H9 (cell line): ENCODE data around the gene TRIM37. TPM values are rescaled to one million over a fixed set of nuclear protein-coding genes. Genes with fewer than 3 reads are reported as not detected.

Source experiments
- DNase-seq: peaks from one replicate; pipeline ENCODE4 v3.0.0-alpha.2; 2017
- H2AFZ ChIP-seq: one replicate; pipeline ENCODE4 v1.6.1; 2013; ENCODE audit warnings: mild to moderate bottlenecking, low read length, control low read depth, moderate library complexity
- H2AK5ac ChIP-seq: 2 replicates; pipeline ENCODE4 v1.6.1; 2013; ENCODE audit warnings: low read length, control low read depth, mixed read lengths; ENCODE audit not compliant: insufficient read length
- H2BK120ac ChIP-seq: one replicate; pipeline ENCODE4 v1.6.1; 2013; ENCODE audit warnings: low read depth, mild to moderate bottlenecking, low read length, control low read depth, inconsistent platforms; ENCODE audit not compliant: poor library complexity, severe bottlenecking
- H2BK12ac ChIP-seq: 2 replicates; pipeline ENCODE4 v1.6.1; 2013; ENCODE audit warnings: low read length, control low read depth, mixed read lengths, low read depth; ENCODE audit not compliant: insufficient read length
- H2BK15ac ChIP-seq: 2 replicates; pipeline ENCODE4 v1.6.1; 2013; ENCODE audit warnings: low read depth, low read length, control low read depth
- H2BK20ac ChIP-seq: one replicate; pipeline ENCODE4 v1.6.1; 2013; ENCODE audit warnings: low read depth, mild to moderate bottlenecking, low read length, control low read depth, inconsistent platforms; ENCODE audit not compliant: poor library complexity, severe bottlenecking
- H2BK5ac ChIP-seq: 2 replicates; pipeline ENCODE4 v1.6.1; 2013; ENCODE audit warnings: low read length, control low read depth, mixed read lengths; ENCODE audit not compliant: insufficient read length
- H3K14ac ChIP-seq: 2 replicates; pipeline ENCODE4 v1.6.1; 2013; ENCODE audit warnings: low read length, control low read depth; ENCODE audit not compliant: insufficient read depth
- H3K18ac ChIP-seq: 2 replicates; pipeline ENCODE4 v1.6.1; 2013; ENCODE audit warnings: low read depth, mild to moderate bottlenecking, mixed read lengths, low read length, control low read depth; ENCODE audit not compliant: insufficient read length
- H3K23ac ChIP-seq: 2 replicates; pipeline ENCODE4 v1.6.1; 2013; ENCODE audit warnings: low read length, control low read depth, mixed read lengths, low read depth; ENCODE audit not compliant: insufficient read length
- H3K23me2 ChIP-seq: 2 replicates; pipeline ENCODE4 v1.6.1; 2013; ENCODE audit warnings: low read depth, mild to moderate bottlenecking, mixed read lengths, low read length, control low read depth; ENCODE audit not compliant: insufficient read length, poor library complexity, severe bottlenecking
- H3K27ac ChIP-seq: 2 replicates; pipeline ENCODE4 v1.5.1; 2013; ENCODE audit warnings: low read length, control low read depth, mixed read lengths, low read depth; ENCODE audit not compliant: insufficient read length
- H3K27me3 ChIP-seq: 2 replicates; pipeline ENCODE4 v1.6.1; 2013; ENCODE audit warnings: low read length, control low read depth, inconsistent platforms; ENCODE audit not compliant: insufficient read depth
- H3K4ac ChIP-seq: 2 replicates; pipeline ENCODE4 v1.6.1; 2013; ENCODE audit warnings: low read depth, mild to moderate bottlenecking, control low read depth, inconsistent platforms, low read length, moderate library complexity
- H3K4me1 ChIP-seq: 2 replicates; pipeline ENCODE4 v1.6.1; 2013; ENCODE audit warnings: low read length, control low read depth, inconsistent platforms; ENCODE audit not compliant: insufficient read depth
- H3K4me2 ChIP-seq: 2 replicates; pipeline ENCODE4 v1.6.1; 2013; ENCODE audit warnings: low read length, control low read depth, mixed read lengths; ENCODE audit not compliant: insufficient read length, insufficient read depth
- H3K56ac ChIP-seq: 2 replicates; pipeline ENCODE4 v1.6.1; 2013; ENCODE audit warnings: low read depth, mild to moderate bottlenecking, mixed read lengths, low read length, control low read depth; ENCODE audit not compliant: insufficient read length
- H3K79me1 ChIP-seq: 2 replicates; pipeline ENCODE4 v1.6.1; 2013; ENCODE audit warnings: low read depth, mild to moderate bottlenecking, moderate library complexity, low read length, control low read depth, inconsistent platforms; ENCODE audit not compliant: insufficient read depth, poor library complexity, severe bottlenecking
- H3K79me2 ChIP-seq: 2 replicates; pipeline ENCODE4 v1.6.1; 2013; ENCODE audit warnings: low read length, control low read depth, inconsistent platforms; ENCODE audit not compliant: insufficient read depth
- H3K9ac ChIP-seq: 2 replicates; pipeline ENCODE4 v1.6.1; 2013; ENCODE audit warnings: low read length, control low read depth, mixed read lengths; ENCODE audit not compliant: insufficient read length; ENCODE audit errors: extremely low read depth
- H3K9me3 ChIP-seq: one replicate; pipeline ENCODE4 v1.6.1; 2013; ENCODE audit warnings: low read depth, low read length, inconsistent platforms; ENCODE audit not compliant: control insufficient read depth
- H3T11ph ChIP-seq: one replicate; pipeline ENCODE4 v1.6.1; 2013; ENCODE audit warnings: mild to moderate bottlenecking, low read length, control low read depth, inconsistent platforms
- H4K20me1 ChIP-seq: one replicate; pipeline ENCODE4 v1.6.1; 2013; ENCODE audit not compliant: control insufficient read depth, insufficient read length, insufficient read depth
- H4K5ac ChIP-seq: 2 replicates; pipeline ENCODE4 v1.6.1; 2013; ENCODE audit warnings: low read depth, mild to moderate bottlenecking, mixed read lengths, low read length, control low read depth; ENCODE audit not compliant: insufficient read length
- H4K8ac ChIP-seq: replicated peaks from 2 replicates; pipeline ENCODE4 v1.6.1; 2013; ENCODE audit warnings: low read length, control low read depth, mixed read lengths, low read depth; ENCODE audit not compliant: insufficient read length
- H4K91ac ChIP-seq: 2 replicates; pipeline ENCODE4 v1.6.1; 2013; ENCODE audit warnings: low read depth, mild to moderate bottlenecking, moderate library complexity, mixed read lengths, low read length, control low read depth; ENCODE audit not compliant: insufficient read length
- H3K27ac Mint-ChIP-seq, 3 experiments: 2 replicates in 2 of 3; 3 replicates in 1 of 3; pipeline ENCODE4 v1.8.0; 2020 to 2021; ENCODE audit warnings: mixed read lengths in 3 of 3, mild to moderate bottlenecking in 1 of 3, moderate library complexity in 1 of 3
- H3K27me3 Mint-ChIP-seq: 2 replicates; pipeline ENCODE4 v1.8.0; 2021; ENCODE audit warnings: low read depth, mild to moderate bottlenecking, moderate library complexity, mixed read lengths
- H3K36me3 Mint-ChIP-seq, 3 experiments: 2 replicates in 2 of 3; 3 replicates in 1 of 3; pipeline ENCODE4 v1.8.0; 2020 to 2021; ENCODE audit warnings: low read depth in 3 of 3, mixed read lengths in 3 of 3; ENCODE audit not compliant: insufficient read depth in 1 of 3
- H3K4me1 Mint-ChIP-seq, 2 experiments: 2 replicates each; pipeline ENCODE4 v1.8.0; 2020; ENCODE audit warnings: mixed read lengths in 2 of 2
- H3K4me3 Mint-ChIP-seq, 2 experiments: 2 replicates in 1 of 2; 3 replicates in 1 of 2; pipeline ENCODE4 v1.8.0; 2020 to 2021; ENCODE audit warnings: mild to moderate bottlenecking in 2 of 2, mixed read lengths in 2 of 2, moderate library complexity in 1 of 2
- H3K9me3 Mint-ChIP-seq, 2 experiments: 2 replicates in 1 of 2; 3 replicates in 1 of 2; pipeline ENCODE4 v1.8.0; 2020; ENCODE audit warnings: mild to moderate bottlenecking in 2 of 2, mixed read lengths in 2 of 2, moderate library complexity in 1 of 2
- CTCF ChIP-seq: fragments of 200-600 bp; sonication (generic); conservative IDR thresholded peaks from 3 replicates; pipeline ENCODE4 v1.8.0; 2021; ENCODE audit warnings: antibody characterized with exemption, mild to moderate bottlenecking
- WGBS: extraction: QIAGEN DNeasy Blood & Tissue Kit; methylation state at CpG from one replicate; pipeline ENCODE4 v1.1.7; 2013; ENCODE audit warnings: missing lambda C conversion rate, low lambda C conversion rate, mixed read lengths; ENCODE audit not compliant: insufficient read length; ENCODE audit errors: extremely low coverage; 5-methylcytosine and 5-hydroxymethylcytosine counted together
- total RNA-seq: library from RNA; stranded (reverse); gene quantifications from 2 replicates; pipeline ENCODE4 v1.2.1, GENCODE V29; 2021

Gene TRIM37
- total RNA-seq, 1 experiment from 2014 or later = 52.1 TPM

DNA sequence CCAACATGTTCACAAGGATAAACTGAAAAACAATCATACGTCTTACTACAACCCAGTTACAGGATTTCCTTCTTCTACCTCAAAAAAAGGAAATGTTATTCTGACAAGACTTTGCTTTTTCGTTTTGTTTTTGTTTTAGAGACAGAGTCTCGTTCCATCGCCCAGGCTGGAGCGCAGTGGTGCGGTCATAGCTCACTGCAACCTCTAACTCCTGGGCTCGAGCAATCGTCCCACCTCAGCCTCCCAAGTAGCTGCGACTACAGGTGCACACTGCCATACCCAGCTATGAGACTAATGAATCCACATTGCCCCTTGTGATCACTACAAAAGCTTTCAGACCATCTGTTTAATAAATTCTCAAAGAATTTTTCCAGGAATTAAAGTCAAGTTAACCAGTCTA lies 8.8 kb upstream of the TRIM37 start:
- Mint-ChIP-seq H3K9me3 (no peaks in the 10 kb centered on the region), H3K4me3 (no peak overlapping the region), H3K4me1 (no peaks in the 10 kb centered on the region), H3K27ac (no peak overlapping the region), H3K27me3 (no peaks in the 10 kb centered on the region), H3K36me3 (peaks cover 27 to 51% (median 40%) of the 10 kb centered on the region in 3 experiments; a peak in 6 of 7 replicates)
- H4K20me1 ChIP-seq = no peaks in the 10 kb centered on the region
- H2AFZ ChIP-seq = no peak overlapping the region
- H3K18ac ChIP-seq = no peak overlapping the region
- no peak overlapping the region for H2BK120ac ChIP-seq
- H3K9me3 ChIP-seq = no peaks in the 10 kb centered on the region
- no peak overlapping the region for H4K5ac ChIP-seq
- H3K23ac ChIP-seq = no peak overlapping the region
- H3K9ac ChIP-seq = no peak overlapping the region
- H3K27ac ChIP-seq = no peak overlapping the region
- no peak overlapping the region for H3T11ph ChIP-seq
- DNase-seq = no peak
- no peak overlapping the region for H2AK5ac ChIP-seq
- H2BK5ac ChIP-seq = no peak overlapping the region
- H2BK15ac ChIP-seq = no peak overlapping the region
- no peak overlapping the region for H3K56ac ChIP-seq
- no peak overlapping the region for H2BK12ac ChIP-seq
- H3K14ac ChIP-seq = no peak overlapping the region
- no peak for TF ChIP-seq CTCF
- no peak overlapping the region for H4K91ac ChIP-seq
- no peak overlapping the region for H3K4me2 ChIP-seq
- peaks cover 2% of the 10 kb centered on the region for H3K79me1 ChIP-seq
- 0 out of 2 replicates have a peak, but pooled peaks cover 2% of the 10 kb centered on the region for H3K79me2 ChIP-seq
- H3K4ac ChIP-seq = no peak overlapping the region
- no peak overlapping the region for H2BK20ac ChIP-seq
- WGBS = no CpG with 5 or more reads among the region's 9 CpGs
- H3K4me1 ChIP-seq = no peaks in the 10 kb centered on the region
- H3K23me2 ChIP-seq = no peaks in the 10 kb centered on the region
- H3K27me3 ChIP-seq = no peaks in the 10 kb centered on the region
- no peak overlapping the region for H4K8ac ChIP-seq
